Activated CD4-positive, alpha-beta T cell treated with anti-CD3 and anti-CD28 coated beads, Interleukin-2, Interleukin-4, amounts not matched to agents 100 ng/mL and 50 ng/mL, durations not matched to agents 16 hours and 8 hours (primary cell): ENCODE measurements around the gene TMEM183A.
A peak's percentile ranks its signal among the peaks of the same experiment; 100 is the strongest.

Experiments
- DNase-seq: peaks from one replicate; pipeline ENCODE4 v3.0.0-alpha.2; 2020; ENCODE audit warnings: low spot score

TMEM183A gene

GRCh38 chr1:203031467-203031866, 24.3 kb downstream of the TMEM183A start:
- no peak for DNase-seq

- DNase-seq: no peak
Observed at GRCh38 chr1:203033287-203033686, 26.1 kb downstream of the TMEM183A start.

- no peak for DNase-seq
Observed at GRCh38 chr1:203033917-203034316, 26.7 kb downstream of the TMEM183A start.

- DNase-seq: no peak
Observed at GRCh38 chr1:203034422-203035110, 27.4 kb downstream of the TMEM183A start.

GRCh38 chr1:203035111-203036000, 28.2 kb downstream of the TMEM183A start:
- no peak for DNase-seq

GRCh38 chr1:203036135-203036534, 29.0 kb downstream of the TMEM183A start:
- DNase-seq: no peak

- no peak for DNase-seq
Observed at GRCh38 chr1:203036537-203036936, 29.4 kb downstream of the TMEM183A start.

GRCh38 chr1:203037509-203038190, 30.5 kb downstream of the TMEM183A start:
- no peak for DNase-seq

- DNase-seq: no peak
Observed at GRCh38 chr1:203038217-203038741, 31.1 kb downstream of the TMEM183A start.

- DNase-seq: peak; percentile 63
Observed at GRCh38 chr1:203038891-203039608, 31.9 kb downstream of the TMEM183A start.

GRCh38 chr1:203039609-203040512, 32.7 kb downstream of the TMEM183A start:
- no peak for DNase-seq

- no peak for DNase-seq
Observed at GRCh38 chr1:203040513-203041275, 33.5 kb downstream of the TMEM183A start.

GRCh38 chr1:203041351-203041932, 34.3 kb downstream of the TMEM183A start:
- DNase-seq: no peak

- DNase-seq: no peak
Observed at GRCh38 chr1:203043830-203044545, 36.8 kb downstream of the TMEM183A start.

GRCh38 chr1:203044546-203045250, 37.5 kb downstream of the TMEM183A start:
- no peak for DNase-seq

GRCh38 chr1:203045336-203045735, 38.2 kb downstream of the TMEM183A start:
- no peak for DNase-seq

- no peak for DNase-seq
Observed at GRCh38 chr1:203045821-203046594, 38.8 kb downstream of the TMEM183A start.
